Fibroblast of peridontal ligament (primary cell): Measurements from ENCODE around the gene USE1.
A peak's percentile ranks its signal among the peaks of the same experiment; 100 is the strongest.

Experiments used
- DNase-seq: peaks from one replicate; pipeline ENCODE4 v3.0.0-alpha.2; 2010; ENCODE audit errors: extremely low read depth

USE1 gene

GRCh38 chr19:17235971-17236777, 21.0 kb downstream of the USE1 start:
- DNase-seq, result no peak

- DNase-seq, result no peak
These were observed 21.8 kb downstream of the USE1 start for GRCh38 chr19:17236811-17237543.

GRCh38 chr19:17237747-17238706, 22.9 kb downstream of the USE1 start:
- DNase-seq, result no peak

- DNase-seq, result no peak
These were observed 25.1 kb downstream of the USE1 start for GRCh38 chr19:17240062-17240752.

- no peak for DNase-seq
These were observed 25.8 kb downstream of the USE1 start for GRCh38 chr19:17240826-17241399.

GRCh38 chr19:17242431-17243208, 27.5 kb downstream of the USE1 start:
- DNase-seq, result no peak

- no peak for DNase-seq
These were observed 28.2 kb downstream of the USE1 start for GRCh38 chr19:17243211-17243829.

- DNase-seq, result peak; percentile 46
These were observed 28.9 kb downstream of the USE1 start for GRCh38 chr19:17243830-17244617.

- no peak for DNase-seq
These were observed 29.7 kb downstream of the USE1 start for GRCh38 chr19:17244618-17245534.

- DNase-seq, result no peak
These were observed 30.4 kb downstream of the USE1 start, which contains the start of gene NR2F6 for GRCh38 chr19:17245535-17245984. TSS of gene NR2F6 (minus strand) at chr19:17245919. CDS start at chr19:17245220, 699 bp downstream.

GRCh38 chr19:17246681-17247425, 31.7 kb downstream of the USE1 start:
- DNase-seq, result peak; percentile 26

GRCh38 chr19:17248011-17248776, 33.0 kb downstream of the USE1 start:
- no peak for DNase-seq

- no peak for DNase-seq
These were observed 34.9 kb downstream of the USE1 start for GRCh38 chr19:17249887-17250548.

GRCh38 chr19:17254636-17255035, 39.5 kb downstream of the USE1 start:
- no peak for DNase-seq

GRCh38 chr19:17255150-17255621, 40.0 kb downstream of the USE1 start:
- DNase-seq, result no peak
